GM21447 (cell line): ENCODE measurements around the gene MRPS18A.
A peak's percentile ranks its signal among the peaks of the same experiment; 100 is the strongest.
"Not testable (repeated sequence)": the region's sequence is repeated elsewhere in the genome, so short reads cannot be mapped to it uniquely, and the experiment has no call there.

Experiments
- ATAC-seq: cut with Tn5 transposase; IDR thresholded peaks from one replicate; pipeline ENCODE4 v1.9.1; 2021; ENCODE audit not compliant: unreplicated experiment

The MRPS18A gene

GRCh38 chr6:43639984-43640800, 47.4 kb downstream of the MRPS18A start:
- ATAC-seq: no peak

GRCh38 chr6:43636308-43636659, 51.3 kb downstream of the MRPS18A start:
- no peak for ATAC-seq

DNA sequence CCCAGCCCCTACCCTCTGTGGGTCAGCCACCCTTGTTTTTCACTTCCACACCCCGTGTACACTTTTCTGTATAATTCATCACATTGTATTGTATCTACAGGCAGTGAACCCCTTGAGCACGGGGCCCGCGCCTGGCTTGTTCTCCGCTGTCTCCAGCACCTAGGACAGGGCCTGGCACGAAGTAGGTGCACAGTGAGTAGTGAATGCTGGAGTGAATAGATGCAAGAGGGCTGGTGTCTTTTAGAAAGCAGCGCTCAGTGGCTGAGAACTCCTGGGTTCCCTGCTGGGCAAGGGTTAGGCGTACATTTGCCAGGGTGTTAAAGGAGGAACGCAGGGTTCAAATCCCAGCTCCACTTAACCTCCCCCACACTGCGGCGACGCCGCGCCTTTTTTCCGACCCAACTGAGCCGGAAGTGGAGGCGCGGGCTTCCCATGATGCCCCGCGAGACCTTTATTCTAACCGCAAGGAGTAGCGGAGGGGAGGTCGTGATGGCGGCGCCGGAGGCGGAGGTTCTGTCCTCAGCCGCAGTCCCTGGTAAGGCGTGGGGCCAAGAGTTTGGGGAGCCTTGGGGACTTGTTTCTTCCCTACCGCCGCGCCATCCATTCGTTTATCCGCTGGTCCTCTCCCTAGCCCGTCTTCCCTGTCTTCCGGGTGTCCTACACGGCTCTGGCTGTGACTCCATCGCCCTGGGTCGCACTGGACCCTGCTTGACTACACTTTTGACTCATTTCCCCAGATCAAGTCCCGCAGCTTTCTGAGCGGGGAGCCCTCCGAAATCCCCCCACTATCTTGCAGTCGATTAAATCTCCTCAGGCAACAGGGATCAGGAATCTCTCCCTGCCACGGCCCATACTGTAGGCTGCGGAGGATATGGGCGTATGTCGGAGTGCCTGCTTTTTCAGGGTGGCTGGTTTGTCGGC, 51.9 kb downstream of the MRPS18A start, which contains the start of gene MAD2L1BP:
TSS of gene MAD2L1BP (plus strand) at position 454 of the 921 bp plus-strand sequence. CDS start at position 490, 36 bp downstream.
- peak; percentile 89 for ATAC-seq

- no peak for ATAC-seq
These were observed 52.8 kb downstream of the MRPS18A start for GRCh38 chr6:43634702-43635303.

DNA sequence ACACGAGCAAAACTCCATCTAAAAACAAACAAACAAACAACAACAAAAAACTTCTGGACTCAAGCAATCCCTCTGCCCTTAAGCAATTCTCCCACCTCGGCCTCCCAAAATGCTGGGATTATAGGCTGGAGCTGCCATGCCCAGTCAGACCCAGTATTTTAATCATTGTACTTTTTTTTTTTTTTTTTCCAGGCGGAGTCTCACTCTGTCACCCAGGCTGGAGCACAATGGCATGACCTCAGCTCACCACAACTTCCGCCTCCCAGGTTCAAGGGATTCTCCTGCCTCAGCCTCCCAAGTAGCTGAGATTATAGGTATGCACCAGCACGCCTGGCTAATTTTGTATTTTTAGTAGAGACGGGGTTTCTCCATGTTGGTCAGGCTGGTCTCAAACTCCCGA, 54.6 kb downstream of the MRPS18A start:
- ATAC-seq: not testable (repeated sequence)

- ATAC-seq: no peak
These were observed 56.5 kb downstream of the MRPS18A start for GRCh38 chr6:43630980-43631619.

GRCh38 chr6:43629505-43630300, 57.9 kb downstream of the MRPS18A start:
- ATAC-seq: peak; percentile 66

DNA sequence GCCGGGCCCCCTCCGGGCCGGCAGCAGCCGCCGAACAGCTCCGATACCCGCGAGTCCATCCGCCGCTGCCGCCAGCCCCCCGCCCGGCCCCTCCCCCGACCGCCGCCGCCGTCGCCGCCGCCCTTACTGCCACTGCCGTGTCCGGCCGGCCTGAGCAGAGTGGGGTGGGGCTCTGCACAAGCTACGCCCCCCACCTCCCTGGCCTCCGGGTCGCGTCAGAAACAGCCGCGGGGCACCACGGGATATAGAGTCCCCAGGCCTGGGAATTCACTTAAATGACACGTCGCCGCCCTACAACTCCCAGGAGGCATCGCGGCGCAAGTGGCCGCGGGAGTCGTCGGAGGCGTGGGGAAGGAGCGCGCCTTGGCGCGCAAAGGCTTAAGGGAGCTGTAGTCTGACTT, 58.5 kb downstream of the MRPS18A start, which contains the start of gene GTPBP2:
TSS of gene GTPBP2 (minus strand) at position 161 of the 401 bp plus-strand sequence. CDS start at position 59, 102 bp downstream.
- ATAC-seq: peak; percentile 74

DNA sequence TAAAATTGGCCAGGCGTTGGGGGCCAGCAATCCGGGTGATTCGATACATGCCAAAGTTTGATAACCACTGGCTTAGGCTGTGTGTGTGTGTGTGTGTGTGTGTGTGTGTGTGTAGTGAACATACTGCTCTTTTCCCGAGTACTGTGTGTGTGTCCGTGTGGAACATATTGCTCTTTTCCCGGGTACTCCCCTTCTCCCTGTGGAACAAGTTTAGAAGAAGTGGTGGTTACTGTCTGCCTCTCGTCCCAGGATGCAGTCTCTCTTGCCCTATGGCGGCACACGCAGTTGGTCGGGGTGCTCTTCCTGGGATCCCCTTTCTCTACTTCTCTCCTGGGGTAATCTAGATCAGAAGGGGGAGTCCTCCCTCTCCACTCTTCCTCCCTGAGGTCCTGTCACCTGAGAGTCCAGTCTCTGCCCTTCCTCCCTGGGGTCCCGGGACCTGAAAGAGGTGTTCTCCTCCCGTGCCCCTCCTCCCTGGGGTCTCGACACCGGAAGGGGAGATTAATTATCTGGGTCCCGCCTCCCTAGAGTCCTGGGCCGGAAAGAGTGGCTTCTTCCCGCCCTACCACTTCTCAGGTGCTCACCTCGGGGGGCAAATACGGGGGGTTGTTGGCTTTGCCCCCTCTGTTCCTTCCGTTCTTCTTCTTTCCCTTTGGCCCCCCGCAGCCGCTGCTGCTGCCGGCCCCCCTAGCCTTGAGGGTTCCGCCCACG, 59.0 kb downstream of the MRPS18A start:
- no peak for ATAC-seq

- ATAC-seq: no peak
These were observed 60.4 kb downstream of the MRPS18A start for GRCh38 chr6:43627008-43627825.

DNA sequence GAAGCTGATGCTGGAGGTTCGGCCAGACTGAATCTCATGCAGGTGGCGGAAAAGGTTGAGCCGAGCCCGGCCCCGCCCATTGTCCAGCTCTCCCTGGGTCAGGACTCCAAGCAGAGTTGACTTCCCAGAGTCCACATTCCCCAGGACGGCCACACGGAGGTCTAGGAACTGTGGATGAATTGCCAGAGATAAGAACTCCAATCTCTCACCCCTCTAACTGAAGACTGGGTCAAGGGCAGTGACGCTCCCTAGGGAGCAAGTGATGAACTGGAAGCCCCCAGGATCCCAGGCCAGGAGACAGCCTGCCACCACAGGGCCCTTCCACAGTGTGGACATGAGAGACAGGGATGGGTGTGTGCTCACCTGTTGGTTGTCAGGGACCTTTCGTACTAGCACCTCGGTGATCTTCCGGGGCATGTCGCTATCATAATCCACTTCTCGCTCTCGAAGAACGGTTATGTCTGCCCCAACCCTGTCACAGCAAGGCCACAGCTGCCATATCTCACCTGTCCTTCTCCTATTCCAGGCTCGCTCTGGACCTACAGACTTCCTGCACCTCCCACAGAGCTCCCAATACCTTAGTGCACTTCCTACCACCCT, 62.1 kb downstream of the MRPS18A start:
- no peak for ATAC-seq

- ATAC-seq: no peak
These were observed 62.8 kb downstream of the MRPS18A start for GRCh38 chr6:43624786-43625288.

DNA sequence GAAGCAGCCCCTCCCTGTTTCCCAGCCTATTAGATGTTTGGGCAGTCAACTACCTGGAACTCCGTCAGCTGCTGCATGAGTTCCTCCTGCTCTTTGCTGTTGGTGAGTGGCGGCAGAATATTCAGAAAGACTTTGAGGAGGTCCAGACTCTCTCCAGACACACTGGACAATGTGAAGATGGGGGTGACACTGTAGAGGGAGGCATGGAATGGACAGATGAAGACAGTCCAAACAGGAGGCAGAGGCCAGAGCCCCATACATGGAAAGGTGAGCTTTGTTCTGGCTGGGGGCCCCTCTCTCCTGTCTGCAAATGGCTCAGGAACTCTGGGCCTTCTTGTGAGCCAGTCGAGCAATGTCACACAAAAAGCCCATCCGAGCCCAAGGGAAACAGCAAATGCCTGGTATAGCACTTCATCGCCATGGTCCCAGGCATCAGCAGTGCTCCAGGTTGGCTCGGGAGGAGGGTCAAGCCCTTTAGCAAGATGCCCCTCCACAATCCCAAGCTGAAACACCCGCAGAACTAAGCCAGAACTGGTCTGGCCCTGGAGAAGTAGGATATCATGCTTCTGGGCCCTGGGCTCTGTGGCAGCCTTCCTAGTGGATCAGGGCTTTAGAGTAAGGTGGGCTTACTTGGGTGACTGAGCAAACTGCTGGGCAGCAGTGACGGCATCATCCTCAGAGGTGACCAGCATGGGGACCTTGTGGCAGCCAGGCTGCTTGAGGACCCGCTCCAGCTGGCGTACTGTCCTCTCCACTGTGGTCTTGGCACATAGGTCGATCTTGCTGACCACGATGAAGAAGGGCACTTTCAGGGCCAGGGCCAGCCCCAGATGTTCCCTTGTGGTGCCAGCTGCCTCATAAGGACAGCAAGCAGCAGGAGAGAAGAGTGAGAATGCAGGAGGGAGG, 63.5 kb downstream of the MRPS18A start:
- no peak for ATAC-seq

GRCh38 chr6:43622541-43622940, 65.0 kb downstream of the MRPS18A start:
- no peak for ATAC-seq

DNA sequence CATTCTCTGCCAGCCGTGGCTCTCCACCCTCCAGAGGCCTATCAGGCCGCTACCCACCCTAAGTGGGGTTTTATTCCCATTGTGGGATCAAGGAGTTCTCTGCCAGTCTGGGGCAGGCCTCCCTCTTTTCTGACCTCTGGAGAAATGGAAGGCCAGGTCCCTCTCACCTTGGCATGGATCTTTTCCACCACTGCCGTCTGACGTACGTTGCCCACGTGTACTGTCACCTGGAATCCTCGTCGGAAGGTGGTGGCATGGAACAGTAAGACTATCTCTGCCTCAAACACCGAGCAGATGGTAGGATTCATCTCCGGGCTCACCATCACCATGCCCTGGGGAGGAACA, 65.8 kb downstream of the MRPS18A start:
- no peak for ATAC-seq
